HG03354 (cell line): Measurements from ENCODE around the gene TAF4.
"Not testable (repeated sequence)": the region's sequence is repeated elsewhere in the genome, so short reads cannot be mapped to it uniquely, and the experiment has no call there.

Experiments used
- ATAC-seq: cut with Tn5 transposase; IDR thresholded peaks from one replicate; pipeline ENCODE4 v1.9.1; 2021; ENCODE audit warnings: mild to moderate bottlenecking; ENCODE audit not compliant: unreplicated experiment, poor library complexity, severe bottlenecking

Gene TAF4

GRCh38 chr20:62065674-62066338, at the start of gene TAF4:
Gene TAF4, minus strand, starts transcription at chr20:62065881. Its CDS starts 71 bp downstream, at chr20:62065810.
- peak; percentile 76 for ATAC-seq

GRCh38 chr20:62114894-62115293, 49.2 kb upstream of the TAF4 start:
- no peak for ATAC-seq

GRCh38 chr20:62112368-62112767, 46.7 kb upstream of the TAF4 start:
- no peak for ATAC-seq

GRCh38 chr20:62111148-62111547, 45.5 kb upstream of the TAF4 start:
- ATAC-seq, result no peak

GRCh38 chr20:62105592-62105991, 39.9 kb upstream of the TAF4 start:
- no peak for ATAC-seq

GRCh38 chr20:62104791-62105345, 39.2 kb upstream of the TAF4 start:
- no peak for ATAC-seq

- ATAC-seq, result no peak
These were observed 38.6 kb upstream of the TAF4 start for GRCh38 chr20:62104234-62104789.

GRCh38 chr20:62103508-62104233, 38.0 kb upstream of the TAF4 start:
- no peak for ATAC-seq

GRCh38 chr20:62101078-62101477, 35.4 kb upstream of the TAF4 start:
- no peak for ATAC-seq

- ATAC-seq, result no peak
These were observed 32.3 kb upstream of the TAF4 start for GRCh38 chr20:62097881-62098407.

GRCh38 chr20:62096421-62097380, 31.0 kb upstream of the TAF4 start:
- ATAC-seq, result no peak

GRCh38 chr20:62089393-62089792, 23.7 kb upstream of the TAF4 start:
- ATAC-seq, result no peak

GRCh38 chr20:62088258-62089127, 22.8 kb upstream of the TAF4 start:
- ATAC-seq, result no peak

GRCh38 chr20:62087632-62088031, 22.0 kb upstream of the TAF4 start:
- ATAC-seq, result no peak

- no peak for ATAC-seq
These were observed 21.5 kb upstream of the TAF4 start for GRCh38 chr20:62087227-62087626.

- ATAC-seq, result no peak
These were observed 19.5 kb upstream of the TAF4 start for GRCh38 chr20:62085206-62085605.

- not testable (repeated sequence) for ATAC-seq
These were observed 18.5 kb upstream of the TAF4 start for GRCh38 chr20:62084224-62084623.

- ATAC-seq, result no peak
These were observed 17.6 kb upstream of the TAF4 start for GRCh38 chr20:62083312-62083711.
